H9 (cell line): ENCODE measurements around the gene GDNF. TPM values are rescaled to one million over a fixed set of nuclear protein-coding genes. Genes with fewer than 3 reads are reported as not detected.

ENCODE experiments used
- DNase-seq: peaks from one replicate; pipeline ENCODE4 v3.0.0-alpha.2; 2017
- H2AFZ ChIP-seq: one replicate; pipeline ENCODE4 v1.6.1; 2013; ENCODE audit warnings: mild to moderate bottlenecking, low read length, control low read depth, moderate library complexity
- H2AK5ac ChIP-seq: 2 replicates; pipeline ENCODE4 v1.6.1; 2013; ENCODE audit warnings: low read length, control low read depth, mixed read lengths; ENCODE audit not compliant: insufficient read length
- H2BK120ac ChIP-seq: one replicate; pipeline ENCODE4 v1.6.1; 2013; ENCODE audit warnings: low read depth, mild to moderate bottlenecking, low read length, control low read depth, inconsistent platforms; ENCODE audit not compliant: poor library complexity, severe bottlenecking
- H2BK12ac ChIP-seq: 2 replicates; pipeline ENCODE4 v1.6.1; 2013; ENCODE audit warnings: low read length, control low read depth, mixed read lengths, low read depth; ENCODE audit not compliant: insufficient read length
- H2BK15ac ChIP-seq: 2 replicates; pipeline ENCODE4 v1.6.1; 2013; ENCODE audit warnings: low read depth, low read length, control low read depth
- H2BK20ac ChIP-seq: one replicate; pipeline ENCODE4 v1.6.1; 2013; ENCODE audit warnings: low read depth, mild to moderate bottlenecking, low read length, control low read depth, inconsistent platforms; ENCODE audit not compliant: poor library complexity, severe bottlenecking
- H2BK5ac ChIP-seq: 2 replicates; pipeline ENCODE4 v1.6.1; 2013; ENCODE audit warnings: low read length, control low read depth, mixed read lengths; ENCODE audit not compliant: insufficient read length
- H3K14ac ChIP-seq: 2 replicates; pipeline ENCODE4 v1.6.1; 2013; ENCODE audit warnings: low read length, control low read depth; ENCODE audit not compliant: insufficient read depth
- H3K18ac ChIP-seq: 2 replicates; pipeline ENCODE4 v1.6.1; 2013; ENCODE audit warnings: low read depth, mild to moderate bottlenecking, mixed read lengths, low read length, control low read depth; ENCODE audit not compliant: insufficient read length
- H3K23ac ChIP-seq: 2 replicates; pipeline ENCODE4 v1.6.1; 2013; ENCODE audit warnings: low read length, control low read depth, mixed read lengths, low read depth; ENCODE audit not compliant: insufficient read length
- H3K23me2 ChIP-seq: 2 replicates; pipeline ENCODE4 v1.6.1; 2013; ENCODE audit warnings: low read depth, mild to moderate bottlenecking, mixed read lengths, low read length, control low read depth; ENCODE audit not compliant: insufficient read length, poor library complexity, severe bottlenecking
- H3K27ac ChIP-seq: 2 replicates; pipeline ENCODE4 v1.5.1; 2013; ENCODE audit warnings: low read length, control low read depth, mixed read lengths, low read depth; ENCODE audit not compliant: insufficient read length
- H3K27me3 ChIP-seq: 2 replicates; pipeline ENCODE4 v1.6.1; 2013; ENCODE audit warnings: low read length, control low read depth, inconsistent platforms; ENCODE audit not compliant: insufficient read depth
- H3K4ac ChIP-seq: 2 replicates; pipeline ENCODE4 v1.6.1; 2013; ENCODE audit warnings: low read depth, mild to moderate bottlenecking, control low read depth, inconsistent platforms, low read length, moderate library complexity
- H3K4me1 ChIP-seq: 2 replicates; pipeline ENCODE4 v1.6.1; 2013; ENCODE audit warnings: low read length, control low read depth, inconsistent platforms; ENCODE audit not compliant: insufficient read depth
- H3K4me2 ChIP-seq: 2 replicates; pipeline ENCODE4 v1.6.1; 2013; ENCODE audit warnings: low read length, control low read depth, mixed read lengths; ENCODE audit not compliant: insufficient read length, insufficient read depth
- H3K56ac ChIP-seq: 2 replicates; pipeline ENCODE4 v1.6.1; 2013; ENCODE audit warnings: low read depth, mild to moderate bottlenecking, mixed read lengths, low read length, control low read depth; ENCODE audit not compliant: insufficient read length
- H3K79me1 ChIP-seq: 2 replicates; pipeline ENCODE4 v1.6.1; 2013; ENCODE audit warnings: low read depth, mild to moderate bottlenecking, moderate library complexity, low read length, control low read depth, inconsistent platforms; ENCODE audit not compliant: insufficient read depth, poor library complexity, severe bottlenecking
- H3K79me2 ChIP-seq: 2 replicates; pipeline ENCODE4 v1.6.1; 2013; ENCODE audit warnings: low read length, control low read depth, inconsistent platforms; ENCODE audit not compliant: insufficient read depth
- H3K9ac ChIP-seq: 2 replicates; pipeline ENCODE4 v1.6.1; 2013; ENCODE audit warnings: low read length, control low read depth, mixed read lengths; ENCODE audit not compliant: insufficient read length; ENCODE audit errors: extremely low read depth
- H3K9me3 ChIP-seq: one replicate; pipeline ENCODE4 v1.6.1; 2013; ENCODE audit warnings: low read depth, low read length, inconsistent platforms; ENCODE audit not compliant: control insufficient read depth
- H3T11ph ChIP-seq: one replicate; pipeline ENCODE4 v1.6.1; 2013; ENCODE audit warnings: mild to moderate bottlenecking, low read length, control low read depth, inconsistent platforms
- H4K20me1 ChIP-seq: one replicate; pipeline ENCODE4 v1.6.1; 2013; ENCODE audit not compliant: control insufficient read depth, insufficient read length, insufficient read depth
- H4K5ac ChIP-seq: 2 replicates; pipeline ENCODE4 v1.6.1; 2013; ENCODE audit warnings: low read depth, mild to moderate bottlenecking, mixed read lengths, low read length, control low read depth; ENCODE audit not compliant: insufficient read length
- H4K8ac ChIP-seq: replicated peaks from 2 replicates; pipeline ENCODE4 v1.6.1; 2013; ENCODE audit warnings: low read length, control low read depth, mixed read lengths, low read depth; ENCODE audit not compliant: insufficient read length
- H4K91ac ChIP-seq: 2 replicates; pipeline ENCODE4 v1.6.1; 2013; ENCODE audit warnings: low read depth, mild to moderate bottlenecking, moderate library complexity, mixed read lengths, low read length, control low read depth; ENCODE audit not compliant: insufficient read length
- H3K27ac Mint-ChIP-seq, 3 experiments: 2 replicates in 2 of 3; 3 replicates in 1 of 3; pipeline ENCODE4 v1.8.0; 2020 to 2021; ENCODE audit warnings: mixed read lengths in 3 of 3, mild to moderate bottlenecking in 1 of 3, moderate library complexity in 1 of 3
- H3K27me3 Mint-ChIP-seq: 2 replicates; pipeline ENCODE4 v1.8.0; 2021; ENCODE audit warnings: low read depth, mild to moderate bottlenecking, moderate library complexity, mixed read lengths
- H3K36me3 Mint-ChIP-seq, 3 experiments: 2 replicates in 2 of 3; 3 replicates in 1 of 3; pipeline ENCODE4 v1.8.0; 2020 to 2021; ENCODE audit warnings: low read depth in 3 of 3, mixed read lengths in 3 of 3; ENCODE audit not compliant: insufficient read depth in 1 of 3
- H3K4me1 Mint-ChIP-seq, 2 experiments: 2 replicates each; pipeline ENCODE4 v1.8.0; 2020; ENCODE audit warnings: mixed read lengths in 2 of 2
- H3K4me3 Mint-ChIP-seq, 2 experiments: 2 replicates in 1 of 2; 3 replicates in 1 of 2; pipeline ENCODE4 v1.8.0; 2020 to 2021; ENCODE audit warnings: mild to moderate bottlenecking in 2 of 2, mixed read lengths in 2 of 2, moderate library complexity in 1 of 2
- H3K9me3 Mint-ChIP-seq, 2 experiments: 2 replicates in 1 of 2; 3 replicates in 1 of 2; pipeline ENCODE4 v1.8.0; 2020; ENCODE audit warnings: mild to moderate bottlenecking in 2 of 2, mixed read lengths in 2 of 2, moderate library complexity in 1 of 2
- WGBS: extraction: QIAGEN DNeasy Blood & Tissue Kit; methylation state at CpG from one replicate; pipeline ENCODE4 v1.1.7; 2013; ENCODE audit warnings: missing lambda C conversion rate, low lambda C conversion rate, mixed read lengths; ENCODE audit not compliant: insufficient read length; ENCODE audit errors: extremely low coverage; 5-methylcytosine and 5-hydroxymethylcytosine counted together
- total RNA-seq: library from RNA; stranded (reverse); gene quantifications from 2 replicates; pipeline ENCODE4 v1.2.1, GENCODE V29; 2021
- TF ChIP-seq, protein P1 (sequence below): fragments of 200-600 bp; sonication (generic); conservative IDR thresholded peaks from 3 replicates; pipeline ENCODE4 v1.8.0; 2021; ENCODE audit warnings: antibody characterized with exemption, mild to moderate bottlenecking

The GDNF gene
- total RNA-seq, 1 experiment from 2014 or later = not detected

DNA sequence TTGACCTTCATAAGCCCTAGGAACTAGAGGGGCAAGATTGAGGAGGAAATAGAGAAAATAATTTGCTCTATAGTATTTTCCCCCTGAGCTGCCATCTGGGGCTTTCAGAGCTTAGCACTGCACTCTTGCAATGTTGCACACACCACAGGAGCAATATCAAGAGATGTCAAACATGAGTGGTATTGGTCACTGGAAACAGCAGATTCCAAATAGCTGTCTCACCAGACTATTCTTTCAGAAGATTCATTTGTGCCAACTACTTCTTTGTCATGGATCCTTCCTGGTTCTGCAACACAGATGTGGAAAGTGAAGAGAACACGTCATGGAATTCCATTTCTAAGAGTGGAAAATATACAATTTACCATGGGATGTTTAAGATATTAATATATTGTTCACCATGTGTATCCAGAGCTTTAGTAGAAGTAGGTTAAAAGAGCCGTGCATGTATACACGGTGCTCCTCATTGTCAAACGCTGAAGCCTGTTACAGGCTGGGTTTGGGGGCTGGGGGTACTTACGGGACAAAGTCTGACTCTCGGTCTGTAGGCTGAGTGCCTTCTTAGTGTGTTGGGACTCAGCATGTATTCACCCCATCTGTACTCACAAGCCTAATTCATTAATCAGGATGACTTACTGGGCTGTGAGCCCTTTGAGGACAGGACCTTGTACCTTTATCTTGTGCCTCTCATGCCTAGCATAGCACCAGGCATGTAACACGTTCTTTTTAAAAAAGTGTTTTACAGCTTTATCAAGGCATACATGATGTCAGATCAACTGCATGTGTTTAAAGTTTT, 31.4 kb upstream of the GDNF start:
- Histone ChIP-seq H4K5ac (no peak overlapping the region), H3K27me3 (no peaks in the 10 kb centered on the region), H3K56ac (no peak overlapping the region), H2AFZ (no peak overlapping the region), H2BK15ac (no peak overlapping the region), H2AK5ac (no peak overlapping the region), H4K91ac (no peak overlapping the region), H3K4ac (no peak overlapping the region), H3T11ph (no peak overlapping the region), H2BK5ac (no peak overlapping the region), H3K9ac (no peak overlapping the region), H3K79me1 (no peaks in the 10 kb centered on the region), H4K8ac (no peak overlapping the region), H2BK120ac (no peak overlapping the region), H2BK20ac (no peak overlapping the region), H3K4me2 (no peak overlapping the region), H3K4me1 (no peaks in the 10 kb centered on the region), H3K27ac (no peak overlapping the region), H4K20me1 (no peaks in the 10 kb centered on the region), H2BK12ac (no peak overlapping the region), H3K14ac (no peak overlapping the region), H3K79me2 (no peaks in the 10 kb centered on the region), H3K23ac (no peak overlapping the region), H3K9me3 (no peaks in the 10 kb centered on the region), H3K23me2 (no peaks in the 10 kb centered on the region), H3K18ac (no peak overlapping the region)
- no peak overlapping the region for H3K27ac Mint-ChIP-seq
- DNase-seq = no peak
- H3K4me3 Mint-ChIP-seq = no peak overlapping the region
- peaks cover 2% of the 10 kb centered on the region; the same call in 1 of the 2 replicates for H3K27me3 Mint-ChIP-seq
- WGBS = no CpG with 5 or more reads among the region's 7 CpGs
- no peaks in the 10 kb centered on the region for H3K36me3 Mint-ChIP-seq
- peaks cover 6 to 7% of the 10 kb centered on the region in 2 experiments for H3K4me1 Mint-ChIP-seq
- TF ChIP-seq, protein P1, sequence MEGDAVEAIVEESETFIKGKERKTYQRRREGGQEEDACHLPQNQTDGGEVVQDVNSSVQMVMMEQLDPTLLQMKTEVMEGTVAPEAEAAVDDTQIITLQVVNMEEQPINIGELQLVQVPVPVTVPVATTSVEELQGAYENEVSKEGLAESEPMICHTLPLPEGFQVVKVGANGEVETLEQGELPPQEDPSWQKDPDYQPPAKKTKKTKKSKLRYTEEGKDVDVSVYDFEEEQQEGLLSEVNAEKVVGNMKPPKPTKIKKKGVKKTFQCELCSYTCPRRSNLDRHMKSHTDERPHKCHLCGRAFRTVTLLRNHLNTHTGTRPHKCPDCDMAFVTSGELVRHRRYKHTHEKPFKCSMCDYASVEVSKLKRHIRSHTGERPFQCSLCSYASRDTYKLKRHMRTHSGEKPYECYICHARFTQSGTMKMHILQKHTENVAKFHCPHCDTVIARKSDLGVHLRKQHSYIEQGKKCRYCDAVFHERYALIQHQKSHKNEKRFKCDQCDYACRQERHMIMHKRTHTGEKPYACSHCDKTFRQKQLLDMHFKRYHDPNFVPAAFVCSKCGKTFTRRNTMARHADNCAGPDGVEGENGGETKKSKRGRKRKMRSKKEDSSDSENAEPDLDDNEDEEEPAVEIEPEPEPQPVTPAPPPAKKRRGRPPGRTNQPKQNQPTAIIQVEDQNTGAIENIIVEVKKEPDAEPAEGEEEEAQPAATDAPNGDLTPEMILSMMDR = no peak
- peaks cover 0 to 3% of the 10 kb centered on the region in 2 experiments; a peak in 1 of 5 replicates for H3K9me3 Mint-ChIP-seq
